Neural progenitor cell (in vitro differentiated cells): ENCODE measurements around the gene NDEL1. TPM values are rescaled to one million over a fixed set of nuclear protein-coding genes. Genes with fewer than 3 reads are reported as not detected.

Source experiments
- DNase-seq: peaks from one replicate; pipeline ENCODE4 v3.0.0-alpha.2; 2016; ENCODE audit warnings: low spot score
- H2AFZ ChIP-seq: fragments of 200-600 bp; sonication (generic); replicated peaks from 2 replicates; pipeline ENCODE4 v1.6.1; 2016; ENCODE audit warnings: antibody characterized with exemption
- H3F3A ChIP-seq: fragments of 200-600 bp; sonication (generic); 2 replicates; pipeline ENCODE4 v1.6.1; 2016; ENCODE audit warnings: antibody characterized with exemption, low read depth
- H3K27ac ChIP-seq: fragments of 200-600 bp; sonication (generic); 2 replicates; pipeline ENCODE4 v1.5.1; 2016; ENCODE audit warnings: mild to moderate bottlenecking
- H3K27me3 ChIP-seq: fragments of 200-600 bp; sonication (generic); 2 replicates; pipeline ENCODE4 v1.6.1; 2016; ENCODE audit warnings: mild to moderate bottlenecking, moderate library complexity
- H3K36me3 ChIP-seq: fragments of 200-600 bp; sonication (generic); 2 replicates; pipeline ENCODE4 v1.5.1; 2016
- H3K4me1 ChIP-seq: fragments of 200-600 bp; sonication (generic); 2 replicates; pipeline ENCODE4 v1.6.1; 2016; ENCODE audit warnings: mixed run types
- H3K4me2 ChIP-seq: fragments of 200-600 bp; sonication (generic); 2 replicates; pipeline ENCODE4 v1.6.1; 2016
- H3K4me3 ChIP-seq: fragments of 200-600 bp; sonication (generic); 2 replicates; pipeline ENCODE4 v1.5.1; 2016
- H3K79me2 ChIP-seq: fragments of 200-600 bp; sonication (generic); 2 replicates; pipeline ENCODE4 v1.6.1; 2016; ENCODE audit warnings: low read depth
- H3K9ac ChIP-seq: fragments of 200-600 bp; sonication (generic); 2 replicates; pipeline ENCODE4 v1.6.1; 2016
- H3K9me3 ChIP-seq: fragments of 200-600 bp; sonication (generic); 2 replicates; pipeline ENCODE4 v1.5.1; 2016; ENCODE audit warnings: low read depth
- H4K20me1 ChIP-seq: fragments of 200-600 bp; sonication (generic); 2 replicates; pipeline ENCODE4 v1.6.1; 2016; ENCODE audit warnings: low read depth
- H3K27ac Mint-ChIP-seq: 3 replicates; pipeline ENCODE4 v1.8.0; 2021; ENCODE audit warnings: mixed read lengths
- H3K27me3 Mint-ChIP-seq: 2 replicates; pipeline ENCODE4 v1.8.0; 2022; ENCODE audit warnings: low read depth, mild to moderate bottlenecking, inconsistent platforms, moderate library complexity, mixed read lengths; ENCODE audit not compliant: insufficient read depth
- H3K36me3 Mint-ChIP-seq: 3 replicates; pipeline ENCODE4 v1.8.0; 2021; ENCODE audit warnings: mixed read lengths
- H3K4me1 Mint-ChIP-seq: 3 replicates; pipeline ENCODE4 v1.8.0; 2021; ENCODE audit warnings: mixed read lengths
- H3K4me3 Mint-ChIP-seq: 3 replicates; pipeline ENCODE4 v1.8.0; 2021; ENCODE audit warnings: mild to moderate bottlenecking, moderate library complexity, mixed read lengths
- H3K9me3 Mint-ChIP-seq: 3 replicates; pipeline ENCODE4 v1.8.0; 2020; ENCODE audit warnings: mixed read lengths
- EZH2 ChIP-seq: fragments of 200-600 bp; sonication (generic); IDR thresholded peaks from 2 replicates; pipeline ENCODE4 v1.6.1; 2017; ENCODE audit warnings: antibody characterized with exemption, mild to moderate bottlenecking, moderate library complexity
- EZH2phosphoT487 ChIP-seq: fragments of 200-600 bp; sonication (generic); IDR thresholded peaks from 2 replicates; pipeline ENCODE4 v1.6.1; 2017; ENCODE audit warnings: antibody characterized with exemption
- total RNA-seq: library from RNA; depleted of rRNA; stranded (reverse); fragments of >200 nt; gene quantifications from 2 replicates; pipeline ENCODE4 v1.2.3, GENCODE V29; 2015; ENCODE audit warnings: low replicate concordance
- TF ChIP-seq, protein P1 (sequence below): fragments of 200-600 bp; sonication (generic); IDR thresholded peaks from 2 replicates; pipeline ENCODE4 v1.5.1; 2017; ENCODE audit warnings: antibody characterized with exemption, mild to moderate bottlenecking

Gene NDEL1
- total RNA-seq, 1 donor from 2014 or later: 26.9 TPM

DNA sequence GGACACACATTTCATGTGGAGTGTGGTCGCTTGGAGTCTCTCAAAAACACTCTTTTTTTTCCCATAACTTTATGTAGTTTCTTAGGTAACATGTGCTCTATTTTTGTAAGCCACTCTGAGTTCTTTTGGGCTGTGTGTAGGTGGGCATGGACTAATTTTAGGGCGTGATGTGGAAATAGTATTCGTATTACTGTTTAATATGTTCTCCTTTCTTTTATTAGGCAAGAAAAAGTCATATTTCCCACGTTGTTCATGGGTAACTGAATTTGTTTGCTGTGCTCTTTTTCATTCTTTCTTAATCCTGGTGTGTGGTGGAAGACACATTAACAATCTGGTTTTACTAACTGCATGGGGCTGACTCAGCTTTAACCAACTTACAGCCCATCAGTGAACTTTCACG is 27.4 kb downstream of the NDEL1 start:
- no peak overlapping the region for H3K9ac ChIP-seq

DNA sequence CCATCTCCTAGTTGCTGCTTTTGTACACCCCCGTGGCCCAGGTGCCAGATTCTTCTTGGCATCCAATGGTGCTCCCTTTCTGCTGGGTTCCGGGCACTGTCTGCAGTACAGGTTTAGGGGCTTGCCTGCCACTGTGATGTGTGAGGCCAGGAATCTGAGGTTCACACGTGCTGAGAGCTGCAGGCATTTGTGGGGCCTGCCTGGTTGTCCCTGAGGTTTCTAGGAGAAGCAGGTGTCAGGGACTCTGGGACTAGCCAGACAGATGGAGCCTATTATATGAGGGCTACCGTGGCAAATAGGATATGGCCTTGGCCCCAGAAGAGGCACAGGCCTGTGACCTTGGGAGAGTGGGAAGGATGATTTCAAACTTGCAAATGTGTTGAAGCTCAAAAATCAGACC is 29.3 kb downstream of the NDEL1 start:
- H3K27me3 ChIP-seq: no peaks in the 10 kb centered on the region
- H3K27ac ChIP-seq: no peak overlapping the region
- Mint-ChIP-seq H3K27me3 (no peaks in the 10 kb centered on the region), H3K27ac (peak overlapping the region; percentile 40), H3K36me3 (peaks cover 17% of the 10 kb centered on the region), H3K4me1 (peaks cover 11% of the 10 kb centered on the region), H3K9me3 (no peaks in the 10 kb centered on the region), H3K4me3 (no peak overlapping the region)
- peak overlapping the region; percentile 2 for H3K9ac ChIP-seq
- peaks cover 5% of the 10 kb centered on the region for H3K79me2 ChIP-seq
- H3K36me3 ChIP-seq: peaks cover 4% of the 10 kb centered on the region
- no peak overlapping the region for H3K4me2 ChIP-seq
- H3F3A ChIP-seq: no peaks in the 10 kb centered on the region
- no peak for DNase-seq
- peaks cover 16% of the 10 kb centered on the region for H4K20me1 ChIP-seq
- H2AFZ ChIP-seq: no peak overlapping the region
- no peak overlapping the region for H3K4me3 ChIP-seq
- no peaks in the 10 kb centered on the region for H3K4me1 ChIP-seq
- TF ChIP-seq, protein P1, sequence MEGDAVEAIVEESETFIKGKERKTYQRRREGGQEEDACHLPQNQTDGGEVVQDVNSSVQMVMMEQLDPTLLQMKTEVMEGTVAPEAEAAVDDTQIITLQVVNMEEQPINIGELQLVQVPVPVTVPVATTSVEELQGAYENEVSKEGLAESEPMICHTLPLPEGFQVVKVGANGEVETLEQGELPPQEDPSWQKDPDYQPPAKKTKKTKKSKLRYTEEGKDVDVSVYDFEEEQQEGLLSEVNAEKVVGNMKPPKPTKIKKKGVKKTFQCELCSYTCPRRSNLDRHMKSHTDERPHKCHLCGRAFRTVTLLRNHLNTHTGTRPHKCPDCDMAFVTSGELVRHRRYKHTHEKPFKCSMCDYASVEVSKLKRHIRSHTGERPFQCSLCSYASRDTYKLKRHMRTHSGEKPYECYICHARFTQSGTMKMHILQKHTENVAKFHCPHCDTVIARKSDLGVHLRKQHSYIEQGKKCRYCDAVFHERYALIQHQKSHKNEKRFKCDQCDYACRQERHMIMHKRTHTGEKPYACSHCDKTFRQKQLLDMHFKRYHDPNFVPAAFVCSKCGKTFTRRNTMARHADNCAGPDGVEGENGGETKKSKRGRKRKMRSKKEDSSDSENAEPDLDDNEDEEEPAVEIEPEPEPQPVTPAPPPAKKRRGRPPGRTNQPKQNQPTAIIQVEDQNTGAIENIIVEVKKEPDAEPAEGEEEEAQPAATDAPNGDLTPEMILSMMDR: no peak
- TF ChIP-seq EZH2 (no peak), EZH2phosphoT487 (no peak)
- H3K9me3 ChIP-seq: no peaks in the 10 kb centered on the region

More for the DNA sequence above, 27.4 kb downstream of the NDEL1 start:
- Mint-ChIP-seq H3K9me3 (no peaks in the 10 kb centered on the region), H3K27ac (no peak overlapping the region), H3K4me1 (peaks cover 11% of the 10 kb centered on the region), H3K27me3 (no peaks in the 10 kb centered on the region), H3K36me3 (peaks cover 16% of the 10 kb centered on the region), H3K4me3 (no peak overlapping the region)
- no peak overlapping the region for H3K4me3 ChIP-seq
- H3K36me3 ChIP-seq: peaks cover 4% of the 10 kb centered on the region
- DNase-seq: no peak
- no peaks in the 10 kb centered on the region for H3K9me3 ChIP-seq
- peaks cover 5% of the 10 kb centered on the region for H3K79me2 ChIP-seq
- H3K27me3 ChIP-seq: no peaks in the 10 kb centered on the region
- no peaks in the 10 kb centered on the region for H3F3A ChIP-seq
- H3K4me2 ChIP-seq: no peak overlapping the region
- no peaks in the 10 kb centered on the region for H3K4me1 ChIP-seq
- H4K20me1 ChIP-seq: peaks cover 16% of the 10 kb centered on the region
- no peak overlapping the region for H3K27ac ChIP-seq
- H2AFZ ChIP-seq: no peak overlapping the region
- TF ChIP-seq EZH2 (no peak), EZH2phosphoT487 (no peak)
- TF ChIP-seq, protein P1: no peak

DNA sequence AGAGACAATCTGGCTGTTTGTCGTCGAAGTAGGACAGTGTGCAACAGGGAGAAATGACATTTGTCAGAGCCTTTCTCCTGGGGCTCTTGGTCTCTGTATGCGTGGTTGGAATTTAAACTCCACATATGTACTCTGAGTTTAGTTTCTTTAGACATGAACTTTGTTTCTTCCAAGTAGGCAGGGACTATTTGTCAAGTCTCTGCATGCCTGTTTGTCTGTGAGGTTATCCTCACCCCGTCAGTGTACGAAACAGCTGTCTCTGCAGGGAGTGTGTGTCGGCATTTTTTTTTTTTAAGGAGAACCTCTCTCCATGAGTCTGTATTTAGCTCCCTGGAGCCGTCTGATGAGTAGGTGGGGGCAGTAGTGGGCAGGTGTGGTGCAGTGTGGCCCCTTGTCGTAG is 29.7 kb downstream of the NDEL1 start:
- H4K20me1 ChIP-seq: peaks cover 16% of the 10 kb centered on the region

More for the DNA sequence above, 29.7 kb downstream of the NDEL1 start:
- peaks cover 3% of the 10 kb centered on the region for H3K36me3 ChIP-seq
- DNase-seq: no peak
- H3K27me3 Mint-ChIP-seq: no peaks in the 10 kb centered on the region
- peaks cover 11% of the 10 kb centered on the region for H3K4me1 Mint-ChIP-seq
- H3K9me3 ChIP-seq: no peaks in the 10 kb centered on the region
- H3K79me2 ChIP-seq: peaks cover 5% of the 10 kb centered on the region
- no peak overlapping the region for H3K9ac ChIP-seq
- H3K4me3 ChIP-seq: no peak overlapping the region
- no peaks in the 10 kb centered on the region for H3K4me1 ChIP-seq
- H3K4me2 ChIP-seq: no peak overlapping the region
- H3K4me3 Mint-ChIP-seq: no peak overlapping the region
- H3K36me3 Mint-ChIP-seq: peaks cover 17% of the 10 kb centered on the region
- no peak overlapping the region for H2AFZ ChIP-seq
- no peak overlapping the region for H3K27ac ChIP-seq
- TF ChIP-seq EZH2 (no peak), EZH2phosphoT487 (no peak)
- TF ChIP-seq, protein P1: no peak
- H3K27me3 ChIP-seq: no peaks in the 10 kb centered on the region
- peak overlapping the region; percentile 59 for H3K27ac Mint-ChIP-seq
- H3K9me3 Mint-ChIP-seq: no peaks in the 10 kb centered on the region
- no peaks in the 10 kb centered on the region for H3F3A ChIP-seq
